Sciatic nerve (tissue), 2 donors: ENCODE results near the gene EPB41L1. TPM values are rescaled to one million over a fixed set of nuclear protein-coding genes. Genes with fewer than 3 reads are reported as not detected.

Experiments
- ATAC-seq: fragments of 200-7000 bp; cut with Tn5 transposase; one replicate; pipeline ENCODE4 v1.9.1; 2020; ENCODE audit warnings: mild to moderate bottlenecking, moderate library complexity
- DNase-seq: peaks from one replicate; pipeline ENCODE4 v3.0.0-alpha.2; 2020; ENCODE audit warnings: low spot score
- intact Hi-C: fragments of 100-400 bp; cut with DNase I; formaldehyde crosslinking; loops from one replicate; pipeline ENCODE4 v1.14.2; 2022
- total RNA-seq: library from RNA; stranded (reverse); fragmentation: NEBNext Ultra II Directional; extraction: Animal tissue kit (Norgen Biotek cat#: 25700); gene quantifications from one replicate; pipeline ENCODE4 v1.2.1, GENCODE V29; 2021
- donor health status: DM: no; HTN: no; CAD: no.
- donor health status: DM: no; HTN: no; CAD: no.

EPB41L1 gene
- total RNA-seq, 1 donor from 2014 or later: 53.2 TPM

GRCh38 chr20:36238153-36238552 lies 83.6 kb downstream of the EPB41L1 start:
- no peak for DNase-seq
- ATAC-seq: no peak
- intact Hi-C loops: no loop called here

GRCh38 chr20:36238760-36239159 lies 84.2 kb downstream of the EPB41L1 start:
- ATAC-seq (no peak), DNase-seq (no peak)
- intact Hi-C loops: no loop called here

GRCh38 chr20:36240076-36240475 lies 85.5 kb downstream of the EPB41L1 start:
- DNase-seq (no peak), ATAC-seq (no peak)
- intact Hi-C loops: no loop called here

- intact Hi-C loops: no loop called here
- ATAC-seq: no peak
- no peak for DNase-seq
These were observed 87.1 kb downstream of the EPB41L1 start for GRCh38 chr20:36241678-36242077.

GRCh38 chr20:36243726-36244125 lies 89.2 kb downstream of the EPB41L1 start:
- ATAC-seq: no peak
- intact Hi-C loops: no loop called here
- DNase-seq: no peak

GRCh38 chr20:36246401-36246800 lies 91.9 kb downstream of the EPB41L1 start:
- no peak for ATAC-seq
- intact Hi-C loops: no loop called here

GRCh38 chr20:36248836-36249235 lies 94.3 kb downstream of the EPB41L1 start:
- intact Hi-C loops: no loop called here
- ATAC-seq: no peak
- no peak for DNase-seq

More at GRCh38 chr20:36246401-36246800, 91.9 kb downstream of the EPB41L1 start:
- no peak for DNase-seq

GRCh38 chr20:36249450-36249849 lies 94.9 kb downstream of the EPB41L1 start:
- no peak for ATAC-seq

GRCh38 chr20:36251426-36251825 lies 96.9 kb downstream of the EPB41L1 start:
- intact Hi-C loops: no loop called here
- DNase-seq (no peak), ATAC-seq (no peak)

More at GRCh38 chr20:36249450-36249849, 94.9 kb downstream of the EPB41L1 start:
- intact Hi-C loops: no loop called here
- no peak for DNase-seq

GRCh38 chr20:36252511-36252910 lies 98.0 kb downstream of the EPB41L1 start:
- ATAC-seq (no peak), DNase-seq (no peak)
- intact Hi-C loops: no loop called here

GRCh38 chr20:36253036-36253435 lies 98.5 kb downstream of the EPB41L1 start:
- ATAC-seq: no peak
- DNase-seq: no peak
- intact Hi-C loops: no loop called here

GRCh38 chr20:36254076-36254475 lies 99.5 kb downstream of the EPB41L1 start:
- intact Hi-C loops: no loop called here
- ATAC-seq (no peak), DNase-seq (no peak)

- no peak for DNase-seq
- intact Hi-C loops: no loop called here
- no peak for ATAC-seq
These were observed 100.9 kb downstream of the EPB41L1 start for GRCh38 chr20:36255445-36255844.

GRCh38 chr20:36259177-36260061 lies 104.9 kb downstream of the EPB41L1 start:
- intact Hi-C loops: no loop called here
- DNase-seq (no peak), ATAC-seq (no peak)

- ATAC-seq: no peak
- intact Hi-C loops: no loop called here
- DNase-seq: no peak
These were observed 105.8 kb downstream of the EPB41L1 start for GRCh38 chr20:36260316-36260715.

- ATAC-seq: no peak
- DNase-seq: no peak
- intact Hi-C loops: no loop called here
These were observed 107.0 kb downstream of the EPB41L1 start for GRCh38 chr20:36261389-36262105.

- ATAC-seq (no peak), DNase-seq (no peak)
- intact Hi-C loops: no loop called here
These were observed 107.9 kb downstream of the EPB41L1 start for GRCh38 chr20:36262440-36262839.

GRCh38 chr20:36264426-36265246 lies 110.1 kb downstream of the EPB41L1 start:
- DNase-seq (no peak), ATAC-seq (no peak)
- intact Hi-C loops: no loop called here

- intact Hi-C loops: no loop called here
- no peak for DNase-seq
- no peak for ATAC-seq
These were observed 111.6 kb downstream of the EPB41L1 start for GRCh38 chr20:36266189-36266588.
